ENCODE results near the gene MCM7.

Gene MCM7

GRCh38 chr7:100093925-100094486 lies 7.2 kb downstream of the MCM7 start:
- DNase-seq (ENCODE audit: low spot score) = no peak

GRCh38 chr7:100093498-100093897 lies 7.7 kb downstream of the MCM7 start:
- DNase-seq (ENCODE audit: low spot score) = no peak

GRCh38 chr7:100093054-100093453 lies 8.1 kb downstream of the MCM7 start:
- DNase-seq (ENCODE audit: low spot score) = no peak

GRCh38 chr7:100091411-100092181 lies 9.6 kb downstream of the MCM7 start:
- DNase-seq (ENCODE audit: low spot score) = peak; percentile 88

GRCh38 chr7:100090527-100091410 lies 10.4 kb downstream of the MCM7 start:
- DNase-seq (ENCODE audit: low spot score) = peak; percentile 90

- peak; percentile 77 for DNase-seq (ENCODE audit: low spot score)
Measured at GRCh38 chr7:100089458-100090196, 11.6 kb downstream of the MCM7 start.

- peak; percentile 83 for DNase-seq (ENCODE audit: low spot score)
Measured at GRCh38 chr7:100088621-100089457, 12.4 kb downstream of the MCM7 start, which contains the start of gene COPS6. TSS of gene COPS6 (plus strand) at chr7:100088969. CDS start at chr7:100088991, 22 bp downstream.

- no peak for DNase-seq (ENCODE audit: low spot score)
Measured at GRCh38 chr7:100088095-100088620, 13.0 kb downstream of the MCM7 start.

GRCh38 chr7:100087055-100087750 lies 14.0 kb downstream of the MCM7 start:
- DNase-seq (ENCODE audit: low spot score) = peak; percentile 94

- no peak for DNase-seq (ENCODE audit: low spot score)
Measured at GRCh38 chr7:100085515-100085914, 15.7 kb downstream of the MCM7 start.

GRCh38 chr7:100082978-100083377 lies 18.2 kb downstream of the MCM7 start:
- no peak for DNase-seq (ENCODE audit: low spot score)

- DNase-seq (ENCODE audit: low spot score) = peak; percentile 100
Measured at GRCh38 chr7:100081535-100082102, 19.6 kb downstream of the MCM7 start, which contains the start of gene ZNF3. TSS of gene ZNF3 (minus strand) at chr7:100081723. CDS start at chr7:100077357, 4,366 bp downstream.

GRCh38 chr7:100080907-100081534 lies 20.2 kb downstream of the MCM7 start:
- peak; percentile 58 for DNase-seq (ENCODE audit: low spot score)

GRCh38 chr7:100079024-100079560 lies 22.1 kb downstream of the MCM7 start:
- DNase-seq (ENCODE audit: low spot score) = no peak

GRCh38 chr7:100077205-100077604 lies 24.0 kb downstream of the MCM7 start:
- DNase-seq (ENCODE audit: low spot score) = no peak

- DNase-seq (ENCODE audit: low spot score) = no peak
Measured at GRCh38 chr7:100075418-100075817, 25.8 kb downstream of the MCM7 start.

- DNase-seq (ENCODE audit: low spot score) = no peak
Measured at GRCh38 chr7:100074841-100075240, 26.4 kb downstream of the MCM7 start.

- DNase-seq (ENCODE audit: low spot score) = no peak
Measured at GRCh38 chr7:100072462-100072861, 28.7 kb downstream of the MCM7 start.

Measured in RKO (cell line).